GM12801 (cell line): Measurements from ENCODE around the gene DENND5A.

Experiments used
- TF ChIP-seq, protein P1 (sequence below): IDR thresholded peaks from one replicate; pipeline ENCODE4 v1.5.1; 2011; ENCODE audit warnings: control low read depth; ENCODE audit not compliant: insufficient read length; ENCODE audit errors: extremely low read depth

DENND5A gene

DNA sequence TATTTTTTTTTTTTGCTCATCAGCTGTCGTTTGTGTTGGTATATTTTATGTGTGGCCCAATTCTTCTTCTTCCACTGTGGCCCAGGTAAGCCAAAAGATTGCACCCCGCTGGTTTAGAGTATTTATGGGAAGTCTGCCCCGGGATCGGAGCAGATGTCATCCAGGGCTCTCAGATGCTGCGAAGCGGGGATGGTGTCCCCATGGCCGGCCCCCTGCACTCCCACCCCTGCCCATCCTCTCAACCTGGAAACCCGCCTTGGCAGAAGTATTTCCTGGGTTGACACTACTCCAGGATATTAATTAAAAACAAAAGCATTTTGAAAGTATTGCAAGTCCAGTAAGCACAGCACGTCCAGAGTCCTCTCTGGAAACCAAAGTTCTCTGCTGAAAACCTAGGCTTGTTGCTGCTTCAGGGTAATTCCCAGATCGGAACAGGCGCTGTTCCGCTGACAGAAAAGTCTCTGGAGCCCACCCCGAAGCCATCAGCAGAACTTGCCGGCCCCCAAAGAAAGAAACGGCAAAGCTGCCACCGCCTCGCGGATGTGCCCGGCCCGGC lies 174.6 kb downstream of the DENND5A start:
- TF ChIP-seq, protein P1, sequence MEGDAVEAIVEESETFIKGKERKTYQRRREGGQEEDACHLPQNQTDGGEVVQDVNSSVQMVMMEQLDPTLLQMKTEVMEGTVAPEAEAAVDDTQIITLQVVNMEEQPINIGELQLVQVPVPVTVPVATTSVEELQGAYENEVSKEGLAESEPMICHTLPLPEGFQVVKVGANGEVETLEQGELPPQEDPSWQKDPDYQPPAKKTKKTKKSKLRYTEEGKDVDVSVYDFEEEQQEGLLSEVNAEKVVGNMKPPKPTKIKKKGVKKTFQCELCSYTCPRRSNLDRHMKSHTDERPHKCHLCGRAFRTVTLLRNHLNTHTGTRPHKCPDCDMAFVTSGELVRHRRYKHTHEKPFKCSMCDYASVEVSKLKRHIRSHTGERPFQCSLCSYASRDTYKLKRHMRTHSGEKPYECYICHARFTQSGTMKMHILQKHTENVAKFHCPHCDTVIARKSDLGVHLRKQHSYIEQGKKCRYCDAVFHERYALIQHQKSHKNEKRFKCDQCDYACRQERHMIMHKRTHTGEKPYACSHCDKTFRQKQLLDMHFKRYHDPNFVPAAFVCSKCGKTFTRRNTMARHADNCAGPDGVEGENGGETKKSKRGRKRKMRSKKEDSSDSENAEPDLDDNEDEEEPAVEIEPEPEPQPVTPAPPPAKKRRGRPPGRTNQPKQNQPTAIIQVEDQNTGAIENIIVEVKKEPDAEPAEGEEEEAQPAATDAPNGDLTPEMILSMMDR: no peak

DNA sequence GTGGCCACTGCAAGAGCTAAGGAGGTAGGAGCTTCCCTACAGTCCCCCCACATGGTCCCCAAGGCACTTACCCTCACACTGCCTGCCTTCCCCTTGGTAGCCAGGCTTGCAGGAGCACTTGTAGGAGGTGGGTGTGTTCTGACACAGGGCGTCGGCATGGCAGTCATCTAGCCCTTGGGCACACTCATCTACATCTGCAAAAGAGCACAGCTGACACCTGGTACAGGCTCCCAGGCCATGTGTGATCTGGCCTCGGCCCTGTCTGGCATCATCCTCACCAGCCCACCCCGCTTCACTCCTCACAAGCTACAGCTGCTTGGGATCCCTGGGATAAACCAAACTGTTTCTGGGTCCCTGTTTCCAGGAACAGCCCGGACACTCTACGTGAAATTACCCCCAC lies 175.5 kb downstream of the DENND5A start:
- TF ChIP-seq, protein P1: no peak

DNA sequence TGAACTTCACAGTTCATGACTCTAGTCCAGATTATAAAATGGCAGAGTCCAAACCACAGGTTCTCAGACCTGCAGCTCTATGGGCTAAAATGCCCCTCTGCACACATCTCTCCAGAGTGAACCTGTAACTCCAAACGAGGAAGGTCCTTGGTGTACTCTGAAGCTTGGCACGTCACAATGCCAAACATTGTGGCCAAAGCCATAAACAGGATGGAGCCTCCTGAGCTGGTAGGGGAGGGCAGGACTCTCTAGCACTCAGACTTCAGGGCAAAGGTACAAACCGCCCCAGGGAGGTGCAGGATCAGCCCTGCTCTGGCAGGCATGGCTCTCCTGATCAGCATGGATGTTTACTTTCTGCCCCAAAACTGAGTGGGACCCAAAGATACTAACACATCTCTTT lies 176.1 kb downstream of the DENND5A start:
- TF ChIP-seq, protein P1: no peak
